Measurements from ENCODE around the gene VPS26C.

The VPS26C gene

DNA sequence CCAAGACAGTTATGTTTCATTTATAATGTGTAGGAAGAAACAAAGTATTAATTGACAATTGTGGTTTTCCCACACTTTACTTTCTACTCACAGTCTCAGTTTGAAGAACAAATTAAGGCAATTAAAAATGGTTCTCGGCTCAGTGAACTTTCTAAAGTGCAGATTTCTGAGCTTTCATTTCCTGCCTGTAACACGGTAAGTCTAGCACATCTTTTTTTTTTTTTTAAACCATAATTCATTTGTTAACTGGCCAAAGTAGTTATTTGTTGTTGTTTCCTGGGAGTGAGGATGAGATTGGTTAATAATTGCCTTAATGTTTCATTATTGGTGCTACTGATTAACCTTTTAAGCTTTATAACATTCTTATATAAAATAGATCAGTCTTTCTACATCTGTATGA is 75.1 kb downstream of the VPS26C start:
- H3K36me3 ChIP-seq (ENCODE audit: control insufficient read depth, insufficient read depth, low read length) = no peaks in the 10 kb centered on the region
- no CpG with 5 or more reads among the region's 2 CpGs for WGBS (ENCODE audit: insufficient coverage, insufficient read length)
- no peak overlapping the region for H3K27ac ChIP-seq (ENCODE audit: low read length)

DNA sequence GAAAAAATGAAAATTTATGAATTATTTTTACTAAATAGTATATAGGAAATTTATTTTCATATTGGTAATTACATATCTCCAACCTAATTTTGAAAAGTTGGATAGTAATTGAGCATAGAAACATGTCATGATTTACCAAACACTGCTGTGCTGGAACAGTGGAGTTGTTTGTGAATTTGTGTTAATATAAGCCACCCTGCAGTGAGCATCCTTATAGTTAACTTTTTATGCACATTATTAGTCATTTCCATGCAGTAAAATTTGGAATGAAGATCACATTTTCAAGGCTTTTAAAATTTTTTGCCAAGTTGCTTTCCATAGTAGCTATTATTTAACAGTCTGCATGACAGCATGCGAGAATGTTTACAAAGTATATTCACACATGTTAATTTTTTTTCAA is 78.3 kb downstream of the VPS26C start:
- H3K4me3 ChIP-seq (ENCODE audit: low read length) = no peak overlapping the region
- DNase-seq (ENCODE audit: low read depth, low spot score) = no peak
- WGBS (ENCODE audit: insufficient coverage, insufficient read length) = no CpG with 5 or more reads among the region's 1 CpG
- H3K27ac ChIP-seq (ENCODE audit: low read length) = no peak overlapping the region
- no peaks in the 10 kb centered on the region for H3K36me3 ChIP-seq (ENCODE audit: control insufficient read depth, insufficient read depth, low read length)
- H3K4me1 ChIP-seq (ENCODE audit: control insufficient read depth, insufficient read depth, low read length) = no peaks in the 10 kb centered on the region
- no peaks in the 10 kb centered on the region for H3K9me3 ChIP-seq (ENCODE audit: control insufficient read depth, insufficient read depth, low read length)
- no peaks in the 10 kb centered on the region for H3K27me3 ChIP-seq (ENCODE audit: control insufficient read depth, insufficient read depth, low read length)

More for the DNA sequence above, 75.1 kb downstream of the VPS26C start:
- no peaks in the 10 kb centered on the region for H3K27me3 ChIP-seq (ENCODE audit: control insufficient read depth, insufficient read depth, low read length)
- no peak overlapping the region for H3K4me3 ChIP-seq (ENCODE audit: low read length)
- no peaks in the 10 kb centered on the region for H3K9me3 ChIP-seq (ENCODE audit: control insufficient read depth, insufficient read depth, low read length)
- H3K4me1 ChIP-seq (ENCODE audit: control insufficient read depth, insufficient read depth, low read length) = no peaks in the 10 kb centered on the region; the same call in 1 of the 2 replicates
- no peak for DNase-seq (ENCODE audit: low read depth, low spot score)

- no peak overlapping the region for H3K4me3 ChIP-seq (ENCODE audit: low read length)
- no CpG with 5 or more reads among the region's 2 CpGs for WGBS (ENCODE audit: insufficient coverage, insufficient read length)
- no peaks in the 10 kb centered on the region for H3K36me3 ChIP-seq (ENCODE audit: control insufficient read depth, insufficient read depth, low read length)
- H3K4me1 ChIP-seq (ENCODE audit: control insufficient read depth, insufficient read depth, low read length) = no peaks in the 10 kb centered on the region; the same call in 1 of the 2 replicates
- no peaks in the 10 kb centered on the region for H3K9me3 ChIP-seq (ENCODE audit: control insufficient read depth, insufficient read depth, low read length)
- H3K27me3 ChIP-seq (ENCODE audit: control insufficient read depth, insufficient read depth, low read length) = no peaks in the 10 kb centered on the region
- no peak for DNase-seq (ENCODE audit: low read depth, low spot score)
- H3K27ac ChIP-seq (ENCODE audit: low read length) = no peak overlapping the region
Observed at GRCh38 chr21:37186983-37187382, 80.2 kb downstream of the VPS26C start.

DNA sequence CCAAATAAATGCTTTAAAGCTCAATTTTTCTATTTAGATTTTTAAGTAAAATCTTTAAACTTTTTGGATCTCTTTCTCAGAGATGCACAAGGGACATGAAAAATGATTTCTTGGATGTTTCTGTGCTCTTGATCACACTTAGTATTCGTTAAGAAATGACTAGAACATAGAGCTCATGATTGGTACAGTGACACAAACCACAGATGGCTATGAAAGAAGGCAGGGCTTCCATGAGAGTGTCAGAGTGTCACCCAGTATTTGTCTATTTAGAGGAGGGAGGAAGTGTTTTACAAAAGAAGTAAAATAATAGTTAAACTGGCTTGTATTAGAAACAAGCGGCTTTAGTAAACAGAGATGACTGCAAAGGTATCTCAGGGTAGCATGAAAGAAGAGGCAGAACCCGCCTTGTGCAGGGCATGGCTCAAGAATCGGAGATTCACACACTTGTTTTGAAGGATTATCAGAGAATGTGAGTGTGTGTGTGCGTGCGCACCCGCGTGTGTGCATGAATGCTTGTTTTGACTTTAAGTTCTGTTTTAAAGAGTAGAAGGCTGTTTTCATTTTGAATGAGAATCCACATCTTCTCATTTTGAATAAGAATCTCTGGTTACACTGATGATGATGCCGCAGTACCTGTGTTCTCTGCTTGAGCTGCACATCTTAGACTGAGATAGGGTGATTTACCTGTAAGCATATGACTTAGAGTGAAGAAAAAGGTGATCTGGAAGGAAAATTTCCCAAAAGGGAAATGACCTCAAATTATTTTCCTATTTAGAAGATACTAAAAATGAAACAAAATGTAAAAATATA is 82.1 kb downstream of the VPS26C start:
- no peaks in the 10 kb centered on the region; the same call in 1 of the 2 replicates for H3K4me1 ChIP-seq (ENCODE audit: control insufficient read depth, insufficient read depth, low read length)
- WGBS (ENCODE audit: insufficient coverage, insufficient read length) = no CpG with 5 or more reads among the region's 9 CpGs
- no peaks in the 10 kb centered on the region for H3K9me3 ChIP-seq (ENCODE audit: control insufficient read depth, insufficient read depth, low read length)
- no peak overlapping the region for H3K27ac ChIP-seq (ENCODE audit: low read length)
- no peak overlapping the region for H3K4me3 ChIP-seq (ENCODE audit: low read length)
- H3K27me3 ChIP-seq (ENCODE audit: control insufficient read depth, insufficient read depth, low read length) = no peaks in the 10 kb centered on the region
- DNase-seq (ENCODE audit: low read depth, low spot score) = no peak
- no peaks in the 10 kb centered on the region for H3K36me3 ChIP-seq (ENCODE audit: control insufficient read depth, insufficient read depth, low read length)

DNA sequence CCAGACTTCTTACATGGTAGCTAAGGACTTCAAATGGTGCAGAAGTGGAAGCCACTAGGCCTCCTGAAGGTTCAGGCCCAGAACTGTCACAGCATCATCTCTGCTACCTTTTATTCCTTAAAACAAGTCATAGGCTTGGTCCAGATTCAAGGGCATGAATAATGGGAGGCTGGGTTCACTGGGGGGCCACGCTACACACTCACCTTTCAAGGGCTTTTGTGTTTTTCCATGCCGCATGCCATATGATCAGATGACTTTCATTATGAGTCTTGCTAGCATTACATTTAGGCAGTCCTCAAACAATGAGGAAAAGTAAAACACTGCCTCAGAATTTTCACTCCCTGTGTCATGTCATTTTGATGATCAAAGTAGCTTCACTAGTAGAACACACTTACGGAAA is 83.4 kb downstream of the VPS26C start:
- Histone ChIP-seq H3K27me3 (ENCODE audit: control insufficient read depth, insufficient read depth, low read length) (no peaks in the 10 kb centered on the region), H3K36me3 (ENCODE audit: control insufficient read depth, insufficient read depth, low read length) (no peaks in the 10 kb centered on the region), H3K4me1 (ENCODE audit: control insufficient read depth, insufficient read depth, low read length) (no peaks in the 10 kb centered on the region; the same call in 1 of the 2 replicates), H3K27ac (ENCODE audit: low read length) (no peak overlapping the region), H3K4me3 (ENCODE audit: low read length) (no peak overlapping the region), H3K9me3 (ENCODE audit: control insufficient read depth, insufficient read depth, low read length) (no peaks in the 10 kb centered on the region)
- WGBS (ENCODE audit: insufficient coverage, insufficient read length) = no CpG with 5 or more reads among the region's 3 CpGs
- DNase-seq (ENCODE audit: low read depth, low spot score) = no peak

- Histone ChIP-seq H3K27me3 (ENCODE audit: control insufficient read depth, insufficient read depth, low read length) (no peaks in the 10 kb centered on the region), H3K4me3 (ENCODE audit: low read length) (no peak overlapping the region), H3K27ac (ENCODE audit: low read length) (no peak overlapping the region), H3K36me3 (ENCODE audit: control insufficient read depth, insufficient read depth, low read length) (no peaks in the 10 kb centered on the region), H3K4me1 (ENCODE audit: control insufficient read depth, insufficient read depth, low read length) (no peaks in the 10 kb centered on the region; the same call in 1 of the 2 replicates), H3K9me3 (ENCODE audit: control insufficient read depth, insufficient read depth, low read length) (no peaks in the 10 kb centered on the region)
- DNase-seq (ENCODE audit: low read depth, low spot score) = no peak
- no CpG with 5 or more reads among the region's 6 CpGs for WGBS (ENCODE audit: insufficient coverage, insufficient read length)
Observed at GRCh38 chr21:37182222-37182621, 84.9 kb downstream of the VPS26C start.

GRCh38 chr21:37181059-37181458 is 86.1 kb downstream of the VPS26C start:
- no peak for DNase-seq (ENCODE audit: low read depth, low spot score)
- no peaks in the 10 kb centered on the region; the same call in 1 of the 2 replicates for H3K4me1 ChIP-seq (ENCODE audit: control insufficient read depth, insufficient read depth, low read length)
- no peak overlapping the region for H3K27ac ChIP-seq (ENCODE audit: low read length)
- no peaks in the 10 kb centered on the region for H3K27me3 ChIP-seq (ENCODE audit: control insufficient read depth, insufficient read depth, low read length)
- WGBS (ENCODE audit: insufficient coverage, insufficient read length) = no CpG with 5 or more reads among the region's 3 CpGs
- H3K4me3 ChIP-seq (ENCODE audit: low read length) = no peak overlapping the region
- no peaks in the 10 kb centered on the region for H3K36me3 ChIP-seq (ENCODE audit: control insufficient read depth, insufficient read depth, low read length)
- no peaks in the 10 kb centered on the region for H3K9me3 ChIP-seq (ENCODE audit: control insufficient read depth, insufficient read depth, low read length)

DNA sequence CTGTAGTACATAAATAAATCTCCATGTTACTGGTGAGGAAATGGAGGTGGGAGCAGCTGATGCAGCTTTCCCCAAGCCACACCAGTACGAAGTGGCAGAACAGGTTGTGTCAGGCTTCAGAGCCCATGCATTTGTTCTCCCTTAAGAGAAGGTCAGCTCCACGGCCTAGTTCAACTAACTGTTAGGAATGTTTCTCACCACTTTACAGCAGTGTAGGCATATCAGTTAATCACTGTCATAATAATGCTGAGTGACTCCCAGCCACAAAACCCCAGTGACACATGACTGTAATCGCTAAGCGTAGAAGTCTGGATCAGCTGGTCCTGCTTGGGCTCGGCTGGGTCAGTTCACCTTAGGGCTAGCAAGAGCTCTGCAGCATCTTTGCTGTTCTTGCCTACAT is 90.4 kb downstream of the VPS26C start:
- no CpG with 5 or more reads among the region's 5 CpGs for WGBS (ENCODE audit: insufficient coverage, insufficient read length)
- Histone ChIP-seq H3K9me3 (ENCODE audit: control insufficient read depth, insufficient read depth, low read length) (no peaks in the 10 kb centered on the region), H3K36me3 (ENCODE audit: control insufficient read depth, insufficient read depth, low read length) (no peaks in the 10 kb centered on the region), H3K27ac (ENCODE audit: low read length) (no peak overlapping the region), H3K4me3 (ENCODE audit: low read length) (no peak overlapping the region), H3K27me3 (ENCODE audit: control insufficient read depth, insufficient read depth, low read length) (no peaks in the 10 kb centered on the region), H3K4me1 (ENCODE audit: control insufficient read depth, insufficient read depth, low read length) (no peaks in the 10 kb centered on the region)
- DNase-seq (ENCODE audit: low read depth, low spot score) = no peak

All from iPS DF 6.9 (cell line).